HCT116 (cell line): Measurements from ENCODE around the gene CRY2. TPM values are rescaled to one million over a fixed set of nuclear protein-coding genes. Genes with fewer than 3 reads are reported as not detected.

Experiments
- ATAC-seq: fragments of 200-7000 bp; cut with Tn5 transposase; 2 replicates; pipeline ENCODE4 v1.9.1; 2020; ENCODE audit warnings: mild to moderate bottlenecking, moderate library complexity
- BruUV-seq: library from RNA; stranded (reverse); fragments of 400-500 nt; replicated peaks from 2 replicates; lab custom pipeline; 2021; lab: Mats Ljungman, UMichigan
- CTCF ChIA-PET: fragments of 300-600 bp; sonication (Branson Sonifier 250); formaldehyde crosslinking; loops from one replicate; lab custom pipeline; 2021; ENCODE audit warnings: antibody characterized with exemption; lab: Charles Lee
- POLR2A ChIA-PET: fragments of 300-600, 350-600 bp; sonication (Branson Sonifier 250); formaldehyde crosslinking; loops from one replicate; lab custom pipeline; 2021; ENCODE audit warnings: antibody characterized with exemption; lab: Charles Lee
- RAD21 ChIA-PET, 2 experiments: fragments of 300-600 bp; sonication (Branson Sonifier 250); formaldehyde crosslinking; loops; one replicate each; lab custom pipeline; 2023; ENCODE audit warnings: low total read pairs in 2 of 2; ENCODE audit not compliant: uncharacterized antibody in 2 of 2, unreplicated experiment in 2 of 2, low non-redundant PET in 1 of 2; lab: Charles Lee
- DNase-seq: peaks from one replicate; pipeline ENCODE4 v3.0.0-alpha.2; 2010; ENCODE audit warnings: low read depth, low spot score
- H2AFZ ChIP-seq: fragments of 200-600 bp; shearing (Covaris generic), sonication (generic); 2 replicates; pipeline ENCODE4 v1.6.1; 2017; ENCODE audit warnings: low read depth, mixed run types, mixed read lengths, antibody characterized with exemption, low read length; ENCODE audit not compliant: poor library complexity, severe bottlenecking
- H3K27ac ChIP-seq: 2 replicates; pipeline ENCODE4 v1.5.1; 2012; ENCODE audit warnings: low read depth, low read length
- H3K27me3 ChIP-seq: fragments of 200-600 bp; sonication (generic); 2 replicates; pipeline ENCODE4 v1.6.1; 2016; ENCODE audit warnings: mixed run types, low read length, mixed read lengths; ENCODE audit not compliant: insufficient read depth
- H3K36me3 ChIP-seq, 2 experiments: fragments of 200-500 bp in 1 of 2; fragments of 200-600 bp in 1 of 2; sonication (Bioruptor generic) in 1 of 2; sonication (generic) in 1 of 2; 2 replicates each; pipeline versions ENCODE4 v1.5.1 to v1.6.1; 2014 to 2016; ENCODE audit warnings: low read length in 2 of 2, inconsistent platforms in 1 of 2, mixed read lengths in 1 of 2, mixed run types in 1 of 2; ENCODE audit not compliant: insufficient read depth in 2 of 2, control insufficient read depth in 1 of 2
- H3K4me1 ChIP-seq, 2 experiments: fragments of 200-600 bp in 1 of 2; sonication (generic) in 1 of 2; 2 replicates each; pipeline versions ENCODE4 v1.5.1 to v1.6.1; 2012 to 2017; ENCODE audit warnings: low read length in 2 of 2, inconsistent platforms in 1 of 2, mild to moderate bottlenecking in 1 of 2, mixed read lengths in 1 of 2, mixed run types in 1 of 2, moderate library complexity in 1 of 2; ENCODE audit not compliant: insufficient read depth in 2 of 2, control insufficient read depth in 1 of 2
- H3K4me2 ChIP-seq: fragments of 200-600 bp; sonication (generic); 2 replicates; pipeline ENCODE4 v1.6.1; 2017; ENCODE audit warnings: mixed run types, low read length, mixed read lengths
- H3K4me3 ChIP-seq, 2 experiments: fragments of 200-600 bp in 1 of 2; sonication (generic) in 1 of 2; replicated peaks in 1 of 2; 2 replicates each; pipeline ENCODE4 v1.5.1; 2011 to 2016; ENCODE audit warnings: low read length in 2 of 2, control low read depth in 1 of 2, low read depth in 1 of 2, mild to moderate bottlenecking in 1 of 2, mixed read lengths in 1 of 2, mixed run types in 1 of 2
- H3K79me2 ChIP-seq: fragments of 200-600 bp; sonication (generic); 2 replicates; pipeline ENCODE4 v1.6.1; 2017; ENCODE audit warnings: mild to moderate bottlenecking, mixed run types, low read length, moderate library complexity, mixed read lengths; ENCODE audit not compliant: insufficient read depth
- H3K9ac ChIP-seq: fragments of 200-600 bp; sonication (generic); 2 replicates; pipeline ENCODE4 v1.6.1; 2016; ENCODE audit warnings: low read length, mixed read lengths
- H3K9me2 ChIP-seq: fragments of 200-600 bp; sonication (generic), shearing (Covaris generic); 2 replicates; pipeline ENCODE4 v1.6.1; 2017; ENCODE audit warnings: mixed run types, mild to moderate bottlenecking, moderate library complexity; ENCODE audit not compliant: insufficient read depth
- H3K9me3 ChIP-seq, 2 experiments: fragments of 200-500 bp in 1 of 2; fragments of 200-600 bp in 1 of 2; sonication (Bioruptor generic) in 1 of 2; sonication (generic) in 1 of 2; 2 replicates each; pipeline ENCODE4 v1.6.1; 2014 to 2017; ENCODE audit warnings: low read length in 2 of 2, mixed read lengths in 2 of 2, inconsistent platforms in 1 of 2, low read depth in 1 of 2, mild to moderate bottlenecking in 1 of 2, mixed run types in 1 of 2, moderate library complexity in 1 of 2; ENCODE audit not compliant: control insufficient read depth in 1 of 2, insufficient read depth in 1 of 2
- H4K20me1 ChIP-seq: fragments of 200-600 bp; sonication (generic), shearing (Covaris generic); 2 replicates; pipeline ENCODE4 v1.6.1; 2017; ENCODE audit warnings: mixed run types, mild to moderate bottlenecking, moderate library complexity; ENCODE audit not compliant: insufficient read depth
- CBX3 ChIP-seq: IDR thresholded peaks from 2 replicates; pipeline ENCODE4 v1.6.1; 2012; ENCODE audit warnings: low read depth
- CEBPB ChIP-seq: IDR thresholded peaks from 2 replicates; pipeline ENCODE4 v1.6.1; 2012; ENCODE audit warnings: low read depth
- ELF1 ChIP-seq: IDR thresholded peaks from 2 replicates; pipeline ENCODE4 v1.6.1; 2012; ENCODE audit warnings: low read depth, borderline replicate concordance
- FOSL1 ChIP-seq: IDR thresholded peaks from 2 replicates; pipeline ENCODE4 v1.6.1; 2012; ENCODE audit warnings: low read depth
- POLR2A ChIP-seq: IDR thresholded peaks from 2 replicates; pipeline ENCODE4 v1.7.0; 2011; ENCODE audit warnings: borderline replicate concordance; ENCODE audit not compliant: insufficient read depth, insufficient read length; ENCODE audit errors: extremely low read depth
- POLR2AphosphoS5 ChIP-seq: IDR thresholded peaks from 2 replicates; pipeline ENCODE4 v1.6.1; 2011; ENCODE audit warnings: mild to moderate bottlenecking, low read depth, low read length, moderate library complexity
- RAD21 ChIP-seq: IDR thresholded peaks from 2 replicates; pipeline ENCODE4 v1.6.1; 2012; ENCODE audit warnings: low read depth, mild to moderate bottlenecking
- SIN3A ChIP-seq: IDR thresholded peaks from 2 replicates; pipeline ENCODE4 v1.6.1; 2012; ENCODE audit warnings: low read depth
- ZNF274 ChIP-seq: fragments of 200-500 bp; sonication (Bioruptor generic); IDR thresholded peaks from 2 replicates; pipeline ENCODE4 v1.6.1; 2014; ENCODE audit warnings: mild to moderate bottlenecking, low read depth, low read length, inconsistent platforms
- intact Hi-C: fragments of 100-400 bp; cut with micrococcal nuclease; formaldehyde crosslinking; loops from 2 replicates; pipeline ENCODE4 v1.10.0; 2022
- total RNA-seq: library from RNA; stranded (reverse); gene quantifications from one replicate; pipeline ENCODE4 v1.2.1, GENCODE V29; 2021; ENCODE audit not compliant: unreplicated experiment
- TF ChIP-seq, protein P1 (sequence below): IDR thresholded peaks from 2 replicates; pipeline ENCODE4 v1.6.1; 2012; ENCODE audit warnings: low read depth
- TF ChIP-seq, protein P2 (sequence below): IDR thresholded peaks from 2 replicates; pipeline ENCODE4 v1.6.1; 2012

Gene CRY2
- total RNA-seq, 1 experiment from 2014 or later = 18.0 TPM

DNA sequence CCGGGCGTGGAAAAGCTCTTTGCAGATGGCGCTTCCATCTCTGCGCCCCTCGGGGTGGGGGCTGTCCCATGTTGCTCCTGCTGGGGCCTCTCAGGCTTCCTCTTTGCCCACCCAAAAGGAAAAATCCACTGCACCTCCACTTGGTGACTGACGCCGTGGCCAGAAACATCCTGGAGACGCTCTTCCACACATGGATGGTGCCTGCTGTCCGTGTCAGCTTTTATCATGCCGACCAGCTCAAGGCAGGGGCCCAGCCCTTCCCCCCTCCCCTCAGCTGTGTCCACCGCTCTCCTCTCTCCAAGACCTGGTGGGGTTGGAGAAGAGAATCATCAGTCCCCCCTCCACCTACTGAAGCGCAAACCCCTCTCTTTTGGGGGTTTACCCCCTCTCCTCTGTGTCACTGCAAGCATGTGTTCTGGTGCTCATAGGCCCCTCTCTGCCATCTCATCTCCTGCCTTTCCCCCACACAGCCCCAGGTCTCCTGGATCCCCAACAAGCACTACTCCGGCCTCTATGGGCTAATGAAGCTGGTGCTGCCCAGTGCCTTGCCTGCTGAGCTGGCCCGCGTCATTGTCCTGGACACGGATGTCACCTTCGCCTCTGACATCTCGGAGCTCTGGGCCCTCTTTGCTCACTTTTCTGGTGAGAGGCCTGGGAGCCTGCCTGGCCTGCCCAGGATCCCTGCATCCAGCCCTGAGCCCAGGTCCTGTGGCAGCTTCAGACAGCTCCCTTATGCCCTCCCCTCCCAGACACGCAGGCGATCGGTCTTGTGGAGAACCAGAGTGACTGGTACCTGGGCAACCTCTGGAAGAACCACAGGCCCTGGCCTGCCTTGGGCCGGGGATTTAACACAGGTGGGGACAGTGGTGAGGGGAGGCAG lies 77.0 kb downstream of the CRY2 start:
- Histone ChIP-seq H4K20me1 (no peaks in the 10 kb centered on the region), H3K27me3 (no peaks in the 10 kb centered on the region), H3K4me1 (peaks cover 12 to 17% of the 10 kb centered on the region in 2 experiments), H3K9me2 (no peaks in the 10 kb centered on the region), H3K4me3 (peak overlapping the region in 1 of 2 experiments; percentile 91; a peak in 3 of 4 replicates), H3K27ac (no peak overlapping the region; the same call in 1 of the 2 replicates), H3K9ac (peak overlapping the region; percentile 84; the same call in 1 of the 2 replicates), H3K79me2 (peaks cover 14% of the 10 kb centered on the region), H2AFZ (no peak overlapping the region), H3K4me2 (peak overlapping the region; percentile 95), H3K36me3 (peaks cover 0 to 32% of the 10 kb centered on the region in 2 experiments), H3K9me3 (no peaks in the 10 kb centered on the region)
- no peak for DNase-seq
- ChIA-PET RAD21 (interaction anchor here in 1 of 2 experiments (0.7 kb wide), 1 partner anchor 169 kb away, joined by 4 read pairs; no protein-coding TSS in a partner anchor), CTCF (no interaction called here), POLR2A (interaction anchor here (0.7 kb wide), 1 partner anchor 30 kb away, joined by 4 read pairs; no protein-coding TSS in a partner anchor)
- TSS peak; percentile 46 for BruUV-seq
- TF ChIP-seq, protein P1, sequence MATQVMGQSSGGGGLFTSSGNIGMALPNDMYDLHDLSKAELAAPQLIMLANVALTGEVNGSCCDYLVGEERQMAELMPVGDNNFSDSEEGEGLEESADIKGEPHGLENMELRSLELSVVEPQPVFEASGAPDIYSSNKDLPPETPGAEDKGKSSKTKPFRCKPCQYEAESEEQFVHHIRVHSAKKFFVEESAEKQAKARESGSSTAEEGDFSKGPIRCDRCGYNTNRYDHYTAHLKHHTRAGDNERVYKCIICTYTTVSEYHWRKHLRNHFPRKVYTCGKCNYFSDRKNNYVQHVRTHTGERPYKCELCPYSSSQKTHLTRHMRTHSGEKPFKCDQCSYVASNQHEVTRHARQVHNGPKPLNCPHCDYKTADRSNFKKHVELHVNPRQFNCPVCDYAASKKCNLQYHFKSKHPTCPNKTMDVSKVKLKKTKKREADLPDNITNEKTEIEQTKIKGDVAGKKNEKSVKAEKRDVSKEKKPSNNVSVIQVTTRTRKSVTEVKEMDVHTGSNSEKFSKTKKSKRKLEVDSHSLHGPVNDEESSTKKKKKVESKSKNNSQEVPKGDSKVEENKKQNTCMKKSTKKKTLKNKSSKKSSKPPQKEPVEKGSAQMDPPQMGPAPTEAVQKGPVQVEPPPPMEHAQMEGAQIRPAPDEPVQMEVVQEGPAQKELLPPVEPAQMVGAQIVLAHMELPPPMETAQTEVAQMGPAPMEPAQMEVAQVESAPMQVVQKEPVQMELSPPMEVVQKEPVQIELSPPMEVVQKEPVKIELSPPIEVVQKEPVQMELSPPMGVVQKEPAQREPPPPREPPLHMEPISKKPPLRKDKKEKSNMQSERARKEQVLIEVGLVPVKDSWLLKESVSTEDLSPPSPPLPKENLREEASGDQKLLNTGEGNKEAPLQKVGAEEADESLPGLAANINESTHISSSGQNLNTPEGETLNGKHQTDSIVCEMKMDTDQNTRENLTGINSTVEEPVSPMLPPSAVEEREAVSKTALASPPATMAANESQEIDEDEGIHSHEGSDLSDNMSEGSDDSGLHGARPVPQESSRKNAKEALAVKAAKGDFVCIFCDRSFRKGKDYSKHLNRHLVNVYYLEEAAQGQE = no peak
- ATAC-seq = no peak
- intact Hi-C loops = no loop called here

GRCh38 chr11:45924927-45925326 lies 77.7 kb downstream of the CRY2 start:
- Histone ChIP-seq H3K9me2 (no peaks in the 10 kb centered on the region), H3K27ac (no peak overlapping the region), H3K36me3 (peaks cover 0 to 32% of the 10 kb centered on the region in 2 experiments), H4K20me1 (no peaks in the 10 kb centered on the region), H3K27me3 (no peaks in the 10 kb centered on the region), H3K4me1 (peaks cover 11 to 21% of the 10 kb centered on the region in 2 experiments), H3K4me2 (no peak overlapping the region), H2AFZ (no peak overlapping the region), H3K4me3 (no peak overlapping the region), H3K79me2 (peaks cover 14% of the 10 kb centered on the region), H3K9ac (no peak overlapping the region), H3K9me3 (no peaks in the 10 kb centered on the region)
- ChIA-PET CTCF (no interaction called here), POLR2A (no interaction called here), RAD21 (no interaction called here)
- intact Hi-C loops = no loop called here
- ATAC-seq (no peak), DNase-seq (no peak)
- BruUV-seq = no TSS peak
- TF ChIP-seq POLR2AphosphoS5 = no peak
- TF ChIP-seq POLR2A = no peak
- TF ChIP-seq ZNF274 = no peak
- no peak for TF ChIP-seq ELF1
- no peak for TF ChIP-seq SIN3A
- TF ChIP-seq, protein P2, sequence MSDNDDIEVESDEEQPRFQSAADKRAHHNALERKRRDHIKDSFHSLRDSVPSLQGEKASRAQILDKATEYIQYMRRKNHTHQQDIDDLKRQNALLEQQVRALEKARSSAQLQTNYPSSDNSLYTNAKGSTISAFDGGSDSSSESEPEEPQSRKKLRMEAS = no peak
- TF ChIP-seq, protein P1 = no peak
- TF ChIP-seq CBX3 = no peak
- TF ChIP-seq RAD21 = no peak
- TF ChIP-seq CEBPB = no peak
- no peak for TF ChIP-seq FOSL1
